ENCODE measurements around the gene LHPP. TPM values are rescaled to one million over a fixed set of nuclear protein-coding genes. Genes with fewer than 3 reads are reported as not detected.

Gene LHPP
- total RNA-seq, 1 donor from 2014 or later = 24.5 TPM

DNA sequence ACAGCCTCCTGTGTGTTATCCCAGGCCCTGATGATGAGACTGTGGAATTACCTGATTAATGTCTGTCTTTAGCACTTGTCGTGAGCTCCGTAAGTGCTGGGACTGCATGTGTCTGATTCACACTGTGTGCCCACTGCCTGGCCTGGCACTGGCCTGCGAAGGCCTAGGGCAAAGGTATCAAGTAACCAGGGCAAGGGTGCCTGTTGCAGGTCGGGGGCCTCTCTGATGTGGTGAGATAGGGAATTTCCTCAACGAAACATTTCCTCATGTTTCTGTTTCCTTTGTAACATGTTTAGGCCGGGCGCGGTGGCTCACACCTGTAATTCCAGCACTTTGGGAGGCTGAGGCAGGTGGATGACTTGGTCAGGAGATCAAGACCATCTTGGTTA is 50.4 kb downstream of the LHPP start:
- H3K27me3 Mint-ChIP-seq (ENCODE audit: insufficient read depth, low read depth) = peaks cover 9% of the 10 kb centered on the region
- H3K4me1 Mint-ChIP-seq = peaks cover 7% of the 10 kb centered on the region
- Histone ChIP-seq H3F3A (ENCODE audit: low read depth) (no peaks in the 10 kb centered on the region), H4K20me1 (ENCODE audit: low read depth) (no peaks in the 10 kb centered on the region), H3K4me3 (no peak overlapping the region), H3K79me2 (ENCODE audit: low read depth) (no peaks in the 10 kb centered on the region), H3K9ac (no peak overlapping the region), H3K4me2 (no peak overlapping the region), H3K36me3 (no peaks in the 10 kb centered on the region), H3K27ac (no peak overlapping the region), H3K27me3 (no peaks in the 10 kb centered on the region), H3K4me1 (peaks cover 1% of the 10 kb centered on the region), H2AFZ (replicated peaks) (no peak overlapping the region), H3K9me3 (ENCODE audit: low read depth) (no peaks in the 10 kb centered on the region)
- TF ChIP-seq CTCF (IDR thresholded peaks at IDR 0.05) = no peak
- no peak for TF ChIP-seq EZH2 (IDR thresholded peaks at IDR 0.05)
- no peak for TF ChIP-seq EZH2phosphoT487 (IDR thresholded peaks at IDR 0.05)
- no peak overlapping the region for H3K27ac Mint-ChIP-seq
- H3K9me3 Mint-ChIP-seq = peaks cover 2% of the 10 kb centered on the region
- H3K4me3 Mint-ChIP-seq = no peak overlapping the region
- H3K36me3 Mint-ChIP-seq = peaks cover 4% of the 10 kb centered on the region
- peak; percentile 1 for DNase-seq (ENCODE audit: low spot score)

DNA sequence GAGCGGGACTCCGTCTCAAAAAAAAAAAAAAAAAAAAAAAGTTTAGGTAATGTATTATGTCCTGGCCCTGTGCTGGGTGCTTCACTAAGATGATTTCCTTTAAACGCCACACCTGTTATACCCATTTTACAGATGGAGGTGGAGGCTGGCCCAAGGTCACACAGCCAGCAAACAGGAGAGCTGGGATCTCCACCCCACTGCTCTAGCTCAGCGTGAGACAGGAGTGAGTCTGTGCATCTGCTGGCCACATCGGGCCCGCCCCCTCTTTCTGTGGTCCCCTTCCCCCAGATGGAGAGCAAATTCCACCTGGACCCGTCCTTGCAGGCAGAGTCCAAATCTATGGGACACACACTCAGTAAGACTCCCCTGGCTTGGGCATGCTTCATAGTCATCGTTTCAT is 51.0 kb downstream of the LHPP start:
- Mint-ChIP-seq H3K4me3 (peak overlapping the region; percentile 24), H3K9me3 (peaks cover 2% of the 10 kb centered on the region), H3K27ac (no peak overlapping the region), H3K4me1 (peaks cover 8% of the 10 kb centered on the region), H3K36me3 (peaks cover 4% of the 10 kb centered on the region), H3K27me3 (ENCODE audit: insufficient read depth, low read depth) (peaks cover 9% of the 10 kb centered on the region)
- Histone ChIP-seq H3K4me2 (no peak overlapping the region), H3K4me3 (no peak overlapping the region), H3K4me1 (peaks cover 4% of the 10 kb centered on the region), H3F3A (ENCODE audit: low read depth) (no peaks in the 10 kb centered on the region), H3K27ac (no peak overlapping the region), H3K9me3 (ENCODE audit: low read depth) (no peaks in the 10 kb centered on the region), H3K9ac (no peak overlapping the region), H3K36me3 (no peaks in the 10 kb centered on the region), H2AFZ (replicated peaks) (no peak overlapping the region), H4K20me1 (ENCODE audit: low read depth) (no peaks in the 10 kb centered on the region), H3K79me2 (ENCODE audit: low read depth) (no peaks in the 10 kb centered on the region), H3K27me3 (no peaks in the 10 kb centered on the region)
- TF ChIP-seq EZH2phosphoT487 (IDR thresholded peaks at IDR 0.05) (no peak), CTCF (IDR thresholded peaks at IDR 0.05) (no peak), EZH2 (IDR thresholded peaks at IDR 0.05) (no peak)
- DNase-seq (ENCODE audit: low spot score) = peak; percentile 1

- Histone ChIP-seq H3K4me2 (no peak overlapping the region), H3K9ac (no peak overlapping the region), H3K9me3 (ENCODE audit: low read depth) (no peaks in the 10 kb centered on the region), H3K27ac (no peak overlapping the region), H3K27me3 (no peaks in the 10 kb centered on the region), H3K79me2 (ENCODE audit: low read depth) (no peaks in the 10 kb centered on the region), H4K20me1 (ENCODE audit: low read depth) (no peaks in the 10 kb centered on the region), H3K36me3 (no peaks in the 10 kb centered on the region), H3K4me1 (peaks cover 5% of the 10 kb centered on the region), H3F3A (ENCODE audit: low read depth) (no peaks in the 10 kb centered on the region), H2AFZ (replicated peaks) (no peak overlapping the region), H3K4me3 (no peak overlapping the region)
- TF ChIP-seq EZH2phosphoT487 (IDR thresholded peaks at IDR 0.05) (no peak), CTCF (IDR thresholded peaks at IDR 0.05) (no peak), EZH2 (IDR thresholded peaks at IDR 0.05) (no peak)
- H3K4me1 Mint-ChIP-seq = peaks cover 11% of the 10 kb centered on the region
- peaks cover 4% of the 10 kb centered on the region for H3K36me3 Mint-ChIP-seq
- peaks cover 11% of the 10 kb centered on the region for H3K27me3 Mint-ChIP-seq (ENCODE audit: insufficient read depth, low read depth)
- peaks cover 2% of the 10 kb centered on the region for H3K9me3 Mint-ChIP-seq
- no peak overlapping the region for H3K27ac Mint-ChIP-seq
- no peak overlapping the region for H3K4me3 Mint-ChIP-seq
- DNase-seq (ENCODE audit: low spot score) = no peak
Measured at GRCh38 chr10:124515244-124515970, 53.8 kb downstream of the LHPP start.

All from neural progenitor cell (in vitro differentiated cells).